Stomach (tissue), 4 donors: Measurements from ENCODE around the gene HBQ1.

Experiments used
- EP300 ChIP-seq: sonication (generic); formaldehyde crosslinking; IDR thresholded peaks from one replicate; pipeline ENCODE4 v1.6.1; 2017; ENCODE audit warnings: antibody characterized with exemption
- POLR2A ChIP-seq, 4 donors: fragments of 450-650 bp; IDR thresholded peaks; one replicate each; pipeline ENCODE4 v1.6.1; 2016; ENCODE audit warnings: antibody characterized with exemption in 4 of 4, control low read depth in 2 of 4, mild to moderate bottlenecking in 1 of 4, moderate library complexity in 1 of 4
- TF ChIP-seq, protein P1 (sequence below), 7 experiments: fragments of 450-650 bp in 4 of 7; fragments of 200-600 bp in 3 of 7; sonication (generic) in 3 of 7; IDR thresholded peaks; one replicate each; pipeline ENCODE4 v1.5.1; 2016 to 2019; ENCODE audit warnings: antibody characterized with exemption in 7 of 7, control low read depth in 2 of 7, mild to moderate bottlenecking in 1 of 7

DNA sequence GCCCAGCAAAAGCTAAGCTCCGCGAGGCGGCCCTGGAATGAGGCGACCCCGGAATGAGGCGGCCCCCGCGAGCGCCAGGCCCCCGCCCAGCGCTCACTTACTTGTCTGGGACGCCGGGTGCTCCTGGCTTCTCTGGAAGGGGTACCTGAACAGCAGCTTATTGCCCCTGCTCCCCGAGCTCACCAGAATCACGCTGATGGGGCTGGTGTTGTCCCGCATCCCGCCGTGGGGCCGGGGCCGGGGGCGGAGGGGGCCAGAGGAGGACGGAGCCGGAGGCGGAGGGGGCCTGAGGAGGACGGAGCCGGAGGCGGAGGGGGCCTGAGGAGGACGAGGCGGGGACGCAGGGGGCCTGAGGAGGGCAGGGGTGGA lies 42.2 kb upstream of the HBQ1 start:
- TF ChIP-seq, protein P1, sequence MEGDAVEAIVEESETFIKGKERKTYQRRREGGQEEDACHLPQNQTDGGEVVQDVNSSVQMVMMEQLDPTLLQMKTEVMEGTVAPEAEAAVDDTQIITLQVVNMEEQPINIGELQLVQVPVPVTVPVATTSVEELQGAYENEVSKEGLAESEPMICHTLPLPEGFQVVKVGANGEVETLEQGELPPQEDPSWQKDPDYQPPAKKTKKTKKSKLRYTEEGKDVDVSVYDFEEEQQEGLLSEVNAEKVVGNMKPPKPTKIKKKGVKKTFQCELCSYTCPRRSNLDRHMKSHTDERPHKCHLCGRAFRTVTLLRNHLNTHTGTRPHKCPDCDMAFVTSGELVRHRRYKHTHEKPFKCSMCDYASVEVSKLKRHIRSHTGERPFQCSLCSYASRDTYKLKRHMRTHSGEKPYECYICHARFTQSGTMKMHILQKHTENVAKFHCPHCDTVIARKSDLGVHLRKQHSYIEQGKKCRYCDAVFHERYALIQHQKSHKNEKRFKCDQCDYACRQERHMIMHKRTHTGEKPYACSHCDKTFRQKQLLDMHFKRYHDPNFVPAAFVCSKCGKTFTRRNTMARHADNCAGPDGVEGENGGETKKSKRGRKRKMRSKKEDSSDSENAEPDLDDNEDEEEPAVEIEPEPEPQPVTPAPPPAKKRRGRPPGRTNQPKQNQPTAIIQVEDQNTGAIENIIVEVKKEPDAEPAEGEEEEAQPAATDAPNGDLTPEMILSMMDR (IDR thresholded peaks at IDR 0.05), result no peak
- TF ChIP-seq POLR2A (IDR thresholded peaks at IDR 0.05) (no peak), EP300 (no peak)
